BLaER1 (cell line): ENCODE measurements around the gene EFNA5.

ENCODE experiments used
- H3K27ac ChIP-seq: shearing (Covaris generic); formaldehyde crosslinking; 2 replicates; pipeline ENCODE4 v1.8.1; 2022
- H3K27me3 ChIP-seq: shearing (Covaris generic); formaldehyde crosslinking; 2 replicates; pipeline ENCODE4 v1.8.1; 2022
- H3K36me3 ChIP-seq: shearing (Covaris generic); formaldehyde crosslinking; 2 replicates; pipeline ENCODE4 v1.8.1; 2022
- H3K4me1 ChIP-seq: shearing (Covaris generic); formaldehyde crosslinking; 2 replicates; pipeline ENCODE4 v1.8.1; 2022
- H3K4me2 ChIP-seq: shearing (Covaris generic); formaldehyde crosslinking; 2 replicates; pipeline ENCODE4 v1.8.1; 2022
- H3K4me3 ChIP-seq: shearing (Covaris generic); formaldehyde crosslinking; 2 replicates; pipeline ENCODE4 v1.8.1; 2022
- H3K9ac ChIP-seq: shearing (Covaris generic); formaldehyde crosslinking; 2 replicates; pipeline ENCODE4 v1.8.1; 2022
- H3K9me3 ChIP-seq: shearing (Covaris generic); formaldehyde crosslinking; 2 replicates; pipeline ENCODE4 v1.8.1; 2022
- H4K20me1 ChIP-seq: shearing (Covaris generic); formaldehyde crosslinking; 2 replicates; pipeline ENCODE4 v1.8.1; 2022
- Cebpa-rat ChIP-seq: shearing (Covaris generic); IDR thresholded peaks from 2 replicates; pipeline ENCODE4 v1.8.1; 2022

The EFNA5 gene

DNA sequence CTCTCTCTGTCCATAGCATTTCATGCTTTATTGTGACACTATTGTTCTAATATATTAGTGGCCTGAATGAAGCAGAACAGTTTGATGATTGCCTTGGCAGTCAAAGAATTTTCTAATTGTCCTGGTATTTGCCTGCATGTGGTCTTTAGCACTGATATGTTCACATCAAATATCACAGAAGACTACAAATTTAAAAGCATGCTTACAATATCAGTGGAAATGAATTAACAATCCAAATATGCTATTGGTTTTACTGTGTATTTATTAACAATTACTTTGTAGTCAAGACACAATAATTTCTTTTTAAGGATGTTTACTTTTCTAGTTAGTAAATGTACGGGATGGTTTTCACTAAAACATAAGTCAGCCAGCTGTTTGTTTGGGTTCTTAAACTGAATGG is 18.3 kb downstream of the EFNA5 start:
- H3K4me2 ChIP-seq = no peak overlapping the region
- no peaks in the 10 kb centered on the region for H3K4me1 ChIP-seq
- no peaks in the 10 kb centered on the region for H4K20me1 ChIP-seq

DNA sequence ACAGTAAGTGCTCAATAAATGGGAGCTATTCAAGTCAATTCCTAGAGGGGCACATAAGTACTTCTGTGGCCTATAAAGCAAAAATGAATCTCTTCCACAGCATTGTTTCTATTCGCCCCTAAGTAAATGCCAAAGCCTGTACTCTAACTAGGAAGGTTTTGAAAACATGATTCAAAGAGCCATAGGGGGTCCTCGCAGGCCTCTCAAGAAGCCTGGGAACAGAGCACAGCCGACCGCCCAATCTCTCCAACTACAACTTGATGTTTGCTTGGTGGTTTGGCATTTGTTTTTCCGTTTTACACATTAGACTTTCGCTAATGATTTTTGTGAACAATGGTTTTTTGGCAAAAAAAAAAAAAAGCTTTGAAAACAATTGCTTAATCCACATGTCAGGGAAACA is 19.4 kb downstream of the EFNA5 start:
- H3K9me3 ChIP-seq = no peaks in the 10 kb centered on the region
- H3K4me2 ChIP-seq = no peak overlapping the region
- no peak overlapping the region for H3K9ac ChIP-seq

More for the DNA sequence above, 18.3 kb downstream of the EFNA5 start:
- no peak overlapping the region for H3K27ac ChIP-seq
- no peaks in the 10 kb centered on the region for H3K36me3 ChIP-seq
- H3K27me3 ChIP-seq = no peaks in the 10 kb centered on the region
- H3K4me3 ChIP-seq = no peak overlapping the region
- no peaks in the 10 kb centered on the region for H3K9me3 ChIP-seq
- H3K9ac ChIP-seq = no peak overlapping the region
- no peak for TF ChIP-seq Cebpa-rat

DNA sequence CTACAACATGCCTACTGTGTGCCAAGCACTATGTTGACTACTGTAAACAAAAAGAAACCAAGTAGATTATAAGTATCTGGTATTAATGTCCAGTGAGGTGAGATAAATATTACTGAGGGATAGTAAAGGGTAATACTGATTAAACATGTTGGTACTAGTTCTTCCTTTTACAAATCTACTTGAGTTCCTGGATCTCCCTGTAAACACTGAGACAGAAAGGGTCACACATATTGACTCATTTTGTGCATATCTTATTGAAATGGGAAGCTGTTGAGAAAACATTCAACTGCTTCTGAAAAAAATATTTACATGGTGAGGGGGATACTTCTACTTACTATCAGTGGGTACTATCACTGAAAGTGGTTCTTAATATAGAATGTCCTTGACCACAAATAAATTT is 24.3 kb downstream of the EFNA5 start:
- Histone ChIP-seq H3K4me3 (no peak overlapping the region), H3K27me3 (no peaks in the 10 kb centered on the region), H3K9ac (no peak overlapping the region), H4K20me1 (no peaks in the 10 kb centered on the region), H3K27ac (no peak overlapping the region), H3K4me2 (no peak overlapping the region), H3K4me1 (no peaks in the 10 kb centered on the region), H3K36me3 (no peaks in the 10 kb centered on the region), H3K9me3 (no peaks in the 10 kb centered on the region)
- TF ChIP-seq Cebpa-rat = no peak

More for the DNA sequence above, 19.4 kb downstream of the EFNA5 start:
- Histone ChIP-seq H4K20me1 (no peaks in the 10 kb centered on the region), H3K27me3 (no peaks in the 10 kb centered on the region), H3K4me1 (no peaks in the 10 kb centered on the region), H3K36me3 (no peaks in the 10 kb centered on the region), H3K27ac (no peak overlapping the region), H3K4me3 (no peak overlapping the region)
- TF ChIP-seq Cebpa-rat = no peak

DNA sequence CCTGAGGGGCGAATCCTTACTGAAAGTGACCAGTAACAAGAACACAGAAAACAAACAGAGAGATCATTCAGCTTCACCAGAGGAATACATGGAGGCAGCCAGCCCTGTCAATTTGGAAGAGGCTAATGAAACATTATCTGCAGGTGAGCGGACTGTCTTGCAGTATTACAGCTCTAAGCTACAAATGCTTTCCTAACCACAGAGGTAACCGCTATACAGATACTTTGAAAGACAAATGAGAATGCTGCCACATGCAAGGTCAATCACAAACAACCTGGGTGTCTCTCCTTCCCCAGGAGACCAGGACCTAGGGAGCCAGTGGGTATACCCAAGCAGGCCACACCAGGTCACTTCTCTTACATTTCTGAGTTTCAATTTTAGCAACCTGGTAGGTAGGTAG is 30.2 kb downstream of the EFNA5 start:
- no peaks in the 10 kb centered on the region for H3K4me1 ChIP-seq
- no peak overlapping the region for H3K27ac ChIP-seq
- no peak overlapping the region for H3K4me2 ChIP-seq
- no peak overlapping the region for H3K4me3 ChIP-seq
- H3K9me3 ChIP-seq = no peaks in the 10 kb centered on the region
- H3K36me3 ChIP-seq = no peaks in the 10 kb centered on the region
- TF ChIP-seq Cebpa-rat = no peak
- no peaks in the 10 kb centered on the region for H3K27me3 ChIP-seq
- no peak overlapping the region for H3K9ac ChIP-seq
- H4K20me1 ChIP-seq = no peaks in the 10 kb centered on the region

DNA sequence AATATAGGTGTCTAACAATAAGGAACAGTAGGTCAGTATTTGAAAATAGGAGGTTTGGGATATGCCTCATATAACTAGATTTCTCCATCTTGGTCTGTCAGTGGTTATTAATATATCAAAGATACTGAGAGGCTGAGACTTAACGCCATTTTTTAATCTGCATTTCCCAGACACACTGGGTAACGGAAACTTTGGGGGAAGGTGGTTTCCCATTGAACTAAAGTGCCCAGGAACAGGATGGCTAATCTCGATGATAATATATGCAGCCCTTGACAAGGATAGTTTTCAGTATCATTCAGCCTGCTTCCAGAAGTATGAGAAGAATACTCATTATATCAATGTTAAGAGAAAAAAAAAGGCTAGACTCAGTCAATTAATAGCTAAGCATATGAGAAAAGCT is 30.7 kb downstream of the EFNA5 start:
- Histone ChIP-seq H4K20me1 (no peaks in the 10 kb centered on the region), H3K27me3 (no peaks in the 10 kb centered on the region), H3K9ac (no peak overlapping the region)

DNA sequence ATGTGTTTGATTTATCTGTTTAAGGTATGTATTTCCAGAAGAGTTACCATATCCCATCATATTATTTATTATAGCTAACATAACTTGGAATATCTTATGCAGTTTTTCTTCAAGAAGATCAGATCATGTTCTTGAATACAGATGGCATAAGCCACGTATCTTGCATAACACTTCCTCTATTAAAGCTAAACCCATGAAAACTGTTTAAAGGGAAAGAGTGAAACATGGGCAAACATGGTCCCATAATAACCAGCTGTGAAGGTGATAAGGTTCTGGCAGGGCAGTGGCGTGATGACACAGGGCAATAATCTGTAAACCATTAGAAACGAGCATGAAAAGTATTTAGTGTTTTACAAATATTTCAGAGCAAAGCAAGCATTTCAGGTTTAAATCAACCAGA is 34.2 kb downstream of the EFNA5 start:
- Histone ChIP-seq H3K36me3 (no peaks in the 10 kb centered on the region), H3K4me2 (no peak overlapping the region), H3K27me3 (no peaks in the 10 kb centered on the region), H3K9ac (no peak overlapping the region), H3K9me3 (no peaks in the 10 kb centered on the region), H4K20me1 (no peaks in the 10 kb centered on the region), H3K27ac (no peak overlapping the region), H3K4me1 (peaks cover 10% of the 10 kb centered on the region), H3K4me3 (no peak overlapping the region)
- no peak for TF ChIP-seq Cebpa-rat

More for the DNA sequence above, 30.7 kb downstream of the EFNA5 start:
- H3K4me1 ChIP-seq = no peaks in the 10 kb centered on the region
- no peak overlapping the region for H3K4me2 ChIP-seq
- H3K9me3 ChIP-seq = no peaks in the 10 kb centered on the region
- H3K36me3 ChIP-seq = no peaks in the 10 kb centered on the region
- H3K27ac ChIP-seq = no peak overlapping the region
- no peak for TF ChIP-seq Cebpa-rat
- H3K4me3 ChIP-seq = no peak overlapping the region

DNA sequence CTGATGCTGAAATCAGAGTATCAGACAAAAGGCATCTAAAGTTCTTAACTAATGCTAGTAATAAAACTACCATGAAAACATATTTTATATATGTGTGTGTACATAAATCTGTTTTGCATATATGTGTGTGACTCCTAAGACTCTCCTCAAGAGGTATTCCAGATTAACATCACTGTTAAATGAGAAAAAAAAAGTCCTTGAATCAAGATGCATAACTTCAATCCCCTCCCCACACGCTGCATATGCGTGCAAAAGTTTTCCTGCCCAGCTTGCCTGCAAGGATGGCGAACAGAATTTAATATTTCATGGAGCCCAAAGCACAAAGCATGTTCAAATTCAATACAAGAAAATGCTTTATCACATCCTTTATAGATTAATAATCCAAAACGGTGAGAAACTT is 34.7 kb downstream of the EFNA5 start:
- no peak overlapping the region for H3K9ac ChIP-seq
- H3K9me3 ChIP-seq = no peaks in the 10 kb centered on the region
- H3K4me2 ChIP-seq = no peak overlapping the region
- H3K36me3 ChIP-seq = no peaks in the 10 kb centered on the region
- H4K20me1 ChIP-seq = no peaks in the 10 kb centered on the region
- H3K27me3 ChIP-seq = no peaks in the 10 kb centered on the region
- H3K4me3 ChIP-seq = no peak overlapping the region
- TF ChIP-seq Cebpa-rat = no peak
- no peak overlapping the region for H3K27ac ChIP-seq
- peaks cover 12% of the 10 kb centered on the region for H3K4me1 ChIP-seq

DNA sequence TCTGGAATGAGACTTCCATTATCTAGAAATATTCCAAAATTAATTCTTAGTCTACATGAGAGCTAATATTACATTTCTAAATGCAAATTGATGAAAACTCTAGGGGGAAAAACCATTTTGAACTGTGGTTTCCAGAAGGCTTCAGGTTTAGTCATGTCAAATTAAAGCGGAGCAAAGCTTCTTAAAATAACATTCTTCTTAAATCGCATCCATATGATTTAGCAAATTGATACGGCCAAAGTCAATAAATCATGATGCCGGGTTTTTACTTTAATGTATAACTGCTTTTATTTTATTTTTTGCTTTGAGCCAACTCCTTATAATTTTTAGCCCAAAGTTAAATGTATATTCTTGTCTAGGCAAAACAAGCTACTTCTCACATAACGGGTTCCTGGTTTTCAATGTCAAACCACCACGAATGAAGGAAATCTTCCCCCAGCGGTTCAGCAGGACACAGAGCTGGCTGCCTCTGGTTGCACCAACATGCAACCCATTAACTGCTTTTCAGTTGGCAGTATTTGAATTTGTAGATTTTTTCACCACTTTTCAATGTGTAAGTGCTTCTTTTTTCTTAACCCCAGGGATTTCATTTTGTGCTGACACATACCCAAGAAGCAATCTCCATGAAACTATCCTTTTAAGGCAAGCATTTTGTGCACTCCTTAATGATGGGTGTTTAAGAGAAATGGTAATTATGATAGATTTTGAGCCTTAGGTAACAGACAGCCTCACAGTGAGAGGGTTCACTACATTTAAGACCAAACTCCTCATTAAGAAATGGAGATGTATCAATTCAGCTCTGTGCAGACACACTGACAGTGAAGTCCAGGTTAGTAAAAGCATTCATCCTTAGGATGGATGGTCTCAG is 35.5 kb downstream of the EFNA5 start:
- no peak for TF ChIP-seq Cebpa-rat
- H3K4me1 ChIP-seq = peaks cover 12% of the 10 kb centered on the region
- no peaks in the 10 kb centered on the region for H4K20me1 ChIP-seq
- H3K27ac ChIP-seq = no peak overlapping the region
- H3K4me3 ChIP-seq = no peak overlapping the region
- H3K27me3 ChIP-seq = no peaks in the 10 kb centered on the region
- no peak overlapping the region for H3K9ac ChIP-seq
- H3K4me2 ChIP-seq = no peak overlapping the region
- no peaks in the 10 kb centered on the region for H3K9me3 ChIP-seq
- no peaks in the 10 kb centered on the region for H3K36me3 ChIP-seq

DNA sequence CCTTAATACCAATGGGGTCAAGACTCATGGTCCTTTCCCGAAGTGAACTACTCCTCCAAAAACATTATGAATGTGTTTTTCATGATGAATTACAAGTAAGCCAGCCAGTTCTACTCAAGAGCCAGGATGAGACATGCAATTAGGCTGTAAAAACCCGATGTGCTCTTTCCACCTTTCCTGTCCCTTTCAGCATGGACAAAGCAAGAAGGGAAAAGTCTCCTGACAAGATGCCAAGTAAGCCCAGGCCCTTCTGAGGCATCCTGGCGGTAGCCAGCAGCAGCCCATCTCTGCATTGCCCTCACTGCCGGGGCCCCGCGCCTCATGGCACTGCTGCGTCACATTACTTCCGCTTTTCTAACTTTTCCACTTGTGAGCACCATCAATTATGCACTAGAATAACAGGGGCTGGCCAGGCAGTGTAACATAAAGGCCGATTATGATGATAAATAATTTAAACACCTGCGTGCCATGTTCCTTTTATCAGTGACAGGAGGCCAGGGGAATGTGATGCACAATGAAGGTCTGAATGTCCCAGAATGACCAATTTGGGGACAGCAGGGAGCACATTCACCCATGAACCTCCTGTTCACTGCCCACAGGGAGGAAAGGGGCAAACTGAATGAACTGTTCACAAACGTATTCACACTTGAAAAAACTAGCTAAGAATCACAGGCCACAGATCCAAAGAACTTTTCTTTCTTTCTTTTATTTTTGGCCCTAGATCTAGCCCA is 37.4 kb downstream of the EFNA5 start:
- H3K9me3 ChIP-seq = no peaks in the 10 kb centered on the region
- H3K4me1 ChIP-seq = peaks cover 12% of the 10 kb centered on the region
- H3K9ac ChIP-seq = no peak overlapping the region
- TF ChIP-seq Cebpa-rat = no peak
- H3K36me3 ChIP-seq = no peaks in the 10 kb centered on the region
- H3K27me3 ChIP-seq = no peaks in the 10 kb centered on the region
- H3K27ac ChIP-seq = no peak overlapping the region
- H3K4me2 ChIP-seq = no peak overlapping the region
- no peaks in the 10 kb centered on the region for H4K20me1 ChIP-seq
- no peak overlapping the region for H3K4me3 ChIP-seq

DNA sequence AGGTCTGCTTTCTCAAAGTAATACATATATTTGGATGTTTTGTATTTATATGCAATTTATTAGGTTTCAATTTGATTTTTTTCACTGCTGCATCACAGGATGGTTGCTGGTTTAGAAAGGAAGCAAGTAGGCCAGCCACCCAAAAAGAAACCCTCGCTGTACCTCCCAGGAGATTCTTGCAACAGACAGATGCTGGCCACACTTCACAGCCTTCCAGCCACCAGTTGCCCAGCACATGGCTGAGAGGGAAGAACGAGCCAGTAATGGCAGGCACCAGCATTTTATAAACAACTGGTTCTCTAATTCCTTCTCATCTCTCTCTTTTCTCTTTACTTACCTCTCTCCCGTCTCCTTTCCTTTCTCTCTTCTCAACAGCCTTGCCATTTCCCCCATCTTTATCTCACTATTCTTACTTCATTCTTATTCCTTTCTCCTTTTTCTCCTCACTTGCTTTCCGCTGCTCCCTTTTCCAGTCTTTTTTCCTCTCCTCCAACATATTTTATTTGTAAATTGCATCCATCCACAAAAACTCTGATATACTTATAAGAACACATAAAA is 38.9 kb downstream of the EFNA5 start:
- no peak overlapping the region for H3K4me3 ChIP-seq
- no peaks in the 10 kb centered on the region for H3K9me3 ChIP-seq
- no peaks in the 10 kb centered on the region for H3K36me3 ChIP-seq
- no peaks in the 10 kb centered on the region for H4K20me1 ChIP-seq
- H3K27me3 ChIP-seq = no peaks in the 10 kb centered on the region
- TF ChIP-seq Cebpa-rat = no peak
- H3K9ac ChIP-seq = no peak overlapping the region
- peaks cover 12% of the 10 kb centered on the region for H3K4me1 ChIP-seq
- peak overlapping the region; percentile 47 for H3K4me2 ChIP-seq
- H3K27ac ChIP-seq = 0 out of 2 replicates have a peak overlapping the region, but pooled peaks have one; percentile 32
